DND-41 (cell line): ENCODE measurements around the gene SH2D3C.

Source experiments
- ATAC-seq: fragments of 200-7000 bp; cut with Tn5 transposase; 3 replicates; pipeline ENCODE4 v1.9.1; 2021; ENCODE audit warnings: low read depth; ENCODE audit not compliant: insufficient read depth
- DNase-seq: peaks from one replicate; pipeline ENCODE4 v3.0.0-alpha.2; 2020
- H2AFZ ChIP-seq: 2 replicates; pipeline ENCODE4 v1.6.0; 2012; ENCODE audit warnings: low read depth, low read length
- H3K27ac ChIP-seq: 2 replicates; pipeline ENCODE4 v1.5.1; 2012; ENCODE audit warnings: low read length, inconsistent platforms
- H3K27me3 ChIP-seq: fragments of 200-600 bp; sonication (generic); 2 replicates; pipeline ENCODE4 v1.6.0; 2012; ENCODE audit warnings: low read length, mild to moderate bottlenecking, inconsistent platforms; ENCODE audit not compliant: insufficient read depth, poor library complexity
- H3K36me3 ChIP-seq: 2 replicates; pipeline ENCODE4 v1.5.1; 2012; ENCODE audit warnings: low read length, inconsistent platforms; ENCODE audit not compliant: insufficient read depth
- H3K4me1 ChIP-seq: 2 replicates; pipeline ENCODE4 v1.5.1; 2012; ENCODE audit warnings: mild to moderate bottlenecking, low read length; ENCODE audit not compliant: insufficient read depth
- H3K4me2 ChIP-seq: 2 replicates; pipeline ENCODE4 v1.6.0; 2012; ENCODE audit warnings: mild to moderate bottlenecking, moderate library complexity, low read length, inconsistent platforms; ENCODE audit not compliant: insufficient read depth
- H3K4me3 ChIP-seq, 2 experiments: fragments of 200-600 bp in 1 of 2; shearing (Covaris generic) in 1 of 2; 2 replicates each; pipeline ENCODE4 v1.5.1; 2012 to 2016; ENCODE audit warnings: inconsistent platforms in 2 of 2, low read length in 2 of 2, mild to moderate bottlenecking in 2 of 2, low read depth in 1 of 2, moderate library complexity in 1 of 2
- H3K79me2 ChIP-seq: 2 replicates; pipeline ENCODE4 v1.6.0; 2012; ENCODE audit warnings: low read length, inconsistent platforms; ENCODE audit not compliant: insufficient read depth
- H3K9ac ChIP-seq: 2 replicates; pipeline ENCODE4 v1.6.0; 2012; ENCODE audit warnings: low read depth, mild to moderate bottlenecking, inconsistent platforms, low read length, moderate library complexity
- H3K9me3 ChIP-seq: 2 replicates; pipeline ENCODE4 v1.5.1; 2012; ENCODE audit warnings: low read length, moderate library complexity, mild to moderate bottlenecking, inconsistent platforms; ENCODE audit not compliant: insufficient read depth, severe bottlenecking
- H4K20me1 ChIP-seq: 2 replicates; pipeline ENCODE4 v1.6.0; 2012; ENCODE audit warnings: low read length; ENCODE audit not compliant: insufficient read depth
- CTCF ChIP-seq: IDR thresholded peaks from 2 replicates; pipeline ENCODE4 v1.5.1; 2012; ENCODE audit warnings: borderline replicate concordance, low read length, moderate library complexity, mild to moderate bottlenecking; ENCODE audit not compliant: poor library complexity, severe bottlenecking; ENCODE audit errors: extremely low read depth
- EZH2 ChIP-seq: IDR thresholded peaks from 3 replicates; pipeline ENCODE4 v1.6.1; 2012; ENCODE audit warnings: borderline replicate concordance, low read depth, mild to moderate bottlenecking, moderate library complexity, low read length, inconsistent platforms; ENCODE audit not compliant: severe bottlenecking

Gene SH2D3C

DNA sequence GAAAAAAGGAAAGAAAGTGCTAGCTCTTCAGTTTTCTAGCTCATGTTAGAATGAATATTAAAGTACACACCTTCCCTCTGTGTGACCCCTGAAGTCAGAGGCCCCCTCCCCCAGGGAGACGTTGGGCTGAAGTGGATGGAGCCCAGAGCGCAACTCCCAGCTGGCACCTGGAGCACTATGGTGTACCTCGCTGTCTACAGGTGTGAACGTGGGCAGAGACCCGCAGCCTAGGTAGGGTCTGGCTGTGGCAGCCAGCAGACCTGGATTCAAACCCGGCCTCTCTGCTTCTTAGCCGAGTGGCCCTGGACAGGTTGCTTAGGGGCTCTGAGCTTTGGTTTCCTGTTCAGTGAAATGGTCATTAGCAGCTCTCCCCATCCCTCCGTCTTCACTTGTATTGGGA, 49.7 kb downstream of the SH2D3C start:
- no peak for TF ChIP-seq EZH2
- no peak for TF ChIP-seq CTCF
- Histone ChIP-seq H3K4me3 (no peak overlapping the region), H3K36me3 (peaks cover 12% of the 10 kb centered on the region; the same call in 1 of the 2 replicates), H4K20me1 (0 out of 2 replicates have a peak, but pooled peaks cover 4% of the 10 kb centered on the region), H3K9ac (no peak overlapping the region), H3K4me2 (no peak overlapping the region), H3K9me3 (no peaks in the 10 kb centered on the region), H3K27me3 (no peaks in the 10 kb centered on the region), H2AFZ (no peak overlapping the region), H3K4me1 (peaks cover 5% of the 10 kb centered on the region), H3K79me2 (no peaks in the 10 kb centered on the region), H3K27ac (no peak overlapping the region)
- DNase-seq: no peak
- no peak for ATAC-seq

GRCh38 chr9:127726871-127727270, 51.6 kb downstream of the SH2D3C start:
- no peak for DNase-seq
- TF ChIP-seq CTCF (no peak), EZH2 (no peak)
- H3K4me2 ChIP-seq: no peak overlapping the region
- H3K9me3 ChIP-seq: no peaks in the 10 kb centered on the region
- 0 out of 2 replicates have a peak, but pooled peaks cover 2% of the 10 kb centered on the region for H3K36me3 ChIP-seq
- H3K4me1 ChIP-seq: no peaks in the 10 kb centered on the region
- no peak overlapping the region for H3K9ac ChIP-seq
- H3K27me3 ChIP-seq: no peaks in the 10 kb centered on the region
- no peak overlapping the region for H3K27ac ChIP-seq
- H2AFZ ChIP-seq: no peak overlapping the region
- no peak overlapping the region for H3K4me3 ChIP-seq
- 0 out of 2 replicates have a peak, but pooled peaks cover 4% of the 10 kb centered on the region for H4K20me1 ChIP-seq
- no peak for ATAC-seq
- H3K79me2 ChIP-seq: no peaks in the 10 kb centered on the region

DNA sequence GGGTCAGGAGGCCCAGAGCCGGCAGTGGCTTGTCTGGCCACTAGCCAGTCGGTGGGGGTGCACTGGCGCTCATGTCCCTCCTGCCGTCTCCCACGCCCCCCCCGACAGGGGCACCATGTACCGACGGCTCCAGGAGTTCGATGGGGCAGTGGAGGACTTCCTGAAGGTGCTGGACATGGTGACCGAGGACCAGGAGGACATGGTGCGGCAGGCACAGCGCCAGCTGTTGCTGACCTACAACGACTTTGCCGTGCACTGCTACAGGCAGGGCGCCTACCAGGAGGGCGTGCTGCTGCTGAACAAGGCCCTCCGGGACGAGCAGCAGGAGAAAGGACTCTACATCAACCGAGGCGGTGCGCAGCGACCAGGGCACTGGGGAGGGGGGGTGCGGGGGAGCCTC, 54.5 kb downstream of the SH2D3C start:
- Histone ChIP-seq H3K36me3 (no peaks in the 10 kb centered on the region), H3K27ac (no peak overlapping the region), H3K4me2 (no peak overlapping the region), H3K9me3 (no peaks in the 10 kb centered on the region), H3K4me3 (no peak overlapping the region), H4K20me1 (no peaks in the 10 kb centered on the region), H3K79me2 (no peaks in the 10 kb centered on the region), H3K27me3 (no peaks in the 10 kb centered on the region), H3K9ac (no peak overlapping the region), H3K4me1 (peaks cover 16% of the 10 kb centered on the region), H2AFZ (no peak overlapping the region)
- TF ChIP-seq EZH2: no peak
- no peak for TF ChIP-seq CTCF
- DNase-seq: no peak
- no peak for ATAC-seq

- DNase-seq: no peak
- no peak overlapping the region for H3K4me2 ChIP-seq
- TF ChIP-seq EZH2 (no peak), CTCF (no peak)
- no peak overlapping the region for H2AFZ ChIP-seq
- no peaks in the 10 kb centered on the region for H4K20me1 ChIP-seq
- H3K9me3 ChIP-seq: no peaks in the 10 kb centered on the region
- H3K27ac ChIP-seq: no peak overlapping the region
- no peak overlapping the region for H3K4me3 ChIP-seq
- H3K79me2 ChIP-seq: no peaks in the 10 kb centered on the region
- no peaks in the 10 kb centered on the region for H3K36me3 ChIP-seq
- H3K4me1 ChIP-seq: peaks cover 21% of the 10 kb centered on the region
- no peaks in the 10 kb centered on the region for H3K27me3 ChIP-seq
- H3K9ac ChIP-seq: no peak overlapping the region
- ATAC-seq: no peak
Measured at GRCh38 chr9:127723444-127723843, 55.0 kb downstream of the SH2D3C start.
